Thyroid gland (tissue), 4 donors: ENCODE results near the gene CPLANE2.

ENCODE experiments used
- POLR2A ChIP-seq, 2 donors: fragments of 450-650 bp; IDR thresholded peaks; one replicate each; pipeline ENCODE4 v1.6.1; 2017; ENCODE audit warnings: antibody characterized with exemption in 2 of 2, mild to moderate bottlenecking in 2 of 2, moderate library complexity in 1 of 2
- TF ChIP-seq, protein P1 (sequence below), 6 experiments: fragments of 200-600 bp in 3 of 6; fragments of 450-650 bp in 3 of 6; sonication (generic) in 3 of 6; IDR thresholded peaks; one replicate each; pipeline ENCODE4 v1.5.1; 2016 to 2019; ENCODE audit warnings: antibody characterized with exemption in 6 of 6, mild to moderate bottlenecking in 2 of 6, inconsistent platforms in 1 of 6, moderate library complexity in 1 of 6

DNA sequence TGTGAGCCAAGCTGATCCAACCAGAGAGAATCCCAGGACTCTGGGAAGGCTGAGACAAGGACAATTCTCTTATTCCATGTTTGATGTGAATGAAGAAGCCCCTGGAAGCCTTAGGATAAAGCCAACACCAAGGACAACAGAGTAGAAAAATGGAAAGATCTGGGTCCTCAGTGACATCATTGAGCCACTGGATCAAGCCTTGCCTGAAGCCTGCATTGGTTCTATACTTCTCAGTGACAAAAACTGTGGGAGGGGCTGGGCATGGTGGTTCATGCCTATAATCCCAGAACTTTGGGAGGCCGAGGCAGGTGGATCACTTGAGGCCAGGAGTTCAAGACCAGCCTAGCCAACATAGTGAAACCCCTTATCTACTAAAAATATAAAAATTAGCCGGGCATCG lies 40.1 kb downstream of the CPLANE2 start:
- TF ChIP-seq, protein P1, sequence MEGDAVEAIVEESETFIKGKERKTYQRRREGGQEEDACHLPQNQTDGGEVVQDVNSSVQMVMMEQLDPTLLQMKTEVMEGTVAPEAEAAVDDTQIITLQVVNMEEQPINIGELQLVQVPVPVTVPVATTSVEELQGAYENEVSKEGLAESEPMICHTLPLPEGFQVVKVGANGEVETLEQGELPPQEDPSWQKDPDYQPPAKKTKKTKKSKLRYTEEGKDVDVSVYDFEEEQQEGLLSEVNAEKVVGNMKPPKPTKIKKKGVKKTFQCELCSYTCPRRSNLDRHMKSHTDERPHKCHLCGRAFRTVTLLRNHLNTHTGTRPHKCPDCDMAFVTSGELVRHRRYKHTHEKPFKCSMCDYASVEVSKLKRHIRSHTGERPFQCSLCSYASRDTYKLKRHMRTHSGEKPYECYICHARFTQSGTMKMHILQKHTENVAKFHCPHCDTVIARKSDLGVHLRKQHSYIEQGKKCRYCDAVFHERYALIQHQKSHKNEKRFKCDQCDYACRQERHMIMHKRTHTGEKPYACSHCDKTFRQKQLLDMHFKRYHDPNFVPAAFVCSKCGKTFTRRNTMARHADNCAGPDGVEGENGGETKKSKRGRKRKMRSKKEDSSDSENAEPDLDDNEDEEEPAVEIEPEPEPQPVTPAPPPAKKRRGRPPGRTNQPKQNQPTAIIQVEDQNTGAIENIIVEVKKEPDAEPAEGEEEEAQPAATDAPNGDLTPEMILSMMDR (IDR thresholded peaks at IDR 0.05) = no peak
- TF ChIP-seq POLR2A (IDR thresholded peaks at IDR 0.05) = no peak
